ENCODE data around the gene PITHD1. TPM values are rescaled to one million over a fixed set of nuclear protein-coding genes. Genes with fewer than 3 reads are reported as not detected.
"Not testable (repeated sequence)": the region's sequence is repeated elsewhere in the genome, so short reads cannot be mapped to it uniquely, and the experiment has no call there.

Gene PITHD1
- total RNA-seq, 1 donor from 2014 or later: 46.7 TPM

- peak; percentile 96 for DNase-seq (ENCODE audit: low spot score)
Observed at GRCh38 chr1:23825076-23825761, 47.0 kb downstream of the PITHD1 start, which contains the start of gene HMGCL. TSS of gene HMGCL (minus strand) at chr1:23825429. CDS start at chr1:23825415, 14 bp downstream.

DNA sequence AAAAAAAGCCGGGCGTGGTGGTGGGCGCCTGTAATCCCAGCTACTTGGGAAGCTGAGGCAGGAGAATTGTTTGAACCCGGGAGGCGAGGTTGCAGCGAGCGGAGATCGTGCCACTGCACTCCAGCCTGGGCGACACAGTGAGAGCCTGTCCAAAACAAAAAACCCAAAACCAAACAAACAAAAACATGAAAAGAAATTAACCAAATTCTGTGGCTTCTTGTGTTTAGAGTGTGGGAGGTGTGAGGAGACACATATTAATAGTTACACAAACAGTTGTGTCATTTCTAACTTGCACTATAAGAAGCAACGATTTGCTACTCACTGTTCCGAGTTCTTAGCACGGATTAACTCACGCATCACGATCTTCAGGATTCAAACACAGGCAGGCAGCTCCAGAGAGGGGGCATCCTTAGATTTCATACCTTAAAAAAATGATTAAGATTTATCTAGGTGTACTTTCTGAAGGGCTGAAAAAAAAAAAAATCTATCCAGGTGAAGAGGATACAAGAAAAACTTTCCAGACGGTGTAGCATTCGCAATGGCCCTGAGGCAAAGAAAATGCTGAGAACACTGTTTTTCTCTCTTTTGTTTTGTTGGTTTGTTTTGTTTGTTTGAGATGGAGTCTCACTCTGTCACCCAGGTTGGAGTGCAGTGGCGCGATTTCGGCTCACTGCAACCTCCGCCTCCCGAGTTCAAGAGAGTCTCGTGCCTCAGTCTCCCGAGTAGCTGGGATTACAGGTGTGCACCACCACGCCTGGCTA lies 47.7 kb downstream of the PITHD1 start:
- DNase-seq (ENCODE audit: low spot score): no peak

DNA sequence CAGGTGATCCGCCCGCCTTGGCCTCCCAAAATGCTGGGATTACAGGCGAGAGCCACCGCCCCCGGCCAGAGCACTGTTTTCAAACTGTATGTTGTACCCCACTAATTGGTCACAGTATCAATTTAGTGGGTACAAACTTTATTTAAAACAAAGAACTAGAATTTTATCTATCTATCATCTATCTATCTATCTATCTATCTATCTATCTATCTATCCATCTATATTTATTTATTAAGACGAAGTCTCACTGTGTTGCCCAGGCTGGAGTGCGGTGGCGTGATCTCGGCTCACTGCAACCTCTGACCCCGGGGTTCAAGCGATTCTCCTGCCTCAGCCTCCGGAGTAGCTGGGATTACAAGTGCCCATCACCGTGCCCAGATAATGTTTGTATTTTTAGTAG lies 48.4 kb downstream of the PITHD1 start:
- not testable (repeated sequence) for DNase-seq (ENCODE audit: low spot score)

- DNase-seq (ENCODE audit: low spot score): no peak
Observed at GRCh38 chr1:23827717-23828116, 49.5 kb downstream of the PITHD1 start.

- DNase-seq (ENCODE audit: low spot score): not testable (repeated sequence)
Observed at GRCh38 chr1:23834156-23834555, 55.9 kb downstream of the PITHD1 start.

DNA sequence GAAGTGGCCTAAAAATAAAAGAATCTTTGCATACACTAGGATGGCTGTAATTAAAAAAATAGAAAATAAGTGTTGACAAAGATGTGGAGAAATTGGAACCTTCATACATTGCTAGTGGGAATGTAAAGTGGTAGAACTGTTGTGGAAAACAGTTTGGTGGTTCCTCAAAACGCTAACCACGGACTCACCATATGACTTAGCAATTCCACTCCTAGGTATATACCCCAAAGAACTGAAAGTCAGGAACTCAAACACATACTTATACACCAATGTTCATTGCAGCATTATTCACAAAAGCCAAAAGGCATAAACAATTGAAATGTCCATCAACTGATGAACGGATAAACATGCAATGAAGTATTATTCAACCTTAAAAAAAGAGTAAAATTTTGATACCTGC lies 57.8 kb downstream of the PITHD1 start:
- DNase-seq (ENCODE audit: low spot score): no peak

Other genes with a start within 250 kb of the PITHD1 start
- gene E2F2, start 247.2 kb upstream of the PITHD1 start, total RNA-seq (ENCODE audit: insufficient read depth, low replicate concordance): 5.1 TPM
- 151 TPM for gene ID3, start 218.9 kb upstream of the PITHD1 start, total RNA-seq (ENCODE audit: insufficient read depth, low replicate concordance)
- 1,023 TPM for gene RPL11, start 86.6 kb upstream of the PITHD1 start, total RNA-seq (ENCODE audit: insufficient read depth, low replicate concordance)
- gene ELOA, start 34.9 kb upstream of the PITHD1 start, total RNA-seq (ENCODE audit: insufficient read depth, low replicate concordance): 21.2 TPM
- gene LYPLA2, start 12.7 kb downstream of the PITHD1 start, total RNA-seq (ENCODE audit: insufficient read depth, low replicate concordance): 26.2 TPM
- gene GALE, start 22.3 kb downstream of the PITHD1 start, total RNA-seq (ENCODE audit: insufficient read depth, low replicate concordance): 16.6 TPM
- 57.8 TPM for gene HMGCL, start 47.0 kb downstream of the PITHD1 start, total RNA-seq (ENCODE audit: insufficient read depth, low replicate concordance)
- gene FUCA1, start 89.9 kb downstream of the PITHD1 start, total RNA-seq (ENCODE audit: insufficient read depth, low replicate concordance): 20.5 TPM
- gene CNR2, start 134.9 kb downstream of the PITHD1 start, total RNA-seq (ENCODE audit: insufficient read depth, low replicate concordance): under 0.01 TPM
- 119 TPM for gene PNRC2, start 181.4 kb downstream of the PITHD1 start, total RNA-seq (ENCODE audit: insufficient read depth, low replicate concordance)
- gene SRSF10, start 201.9 kb downstream of the PITHD1 start, total RNA-seq (ENCODE audit: insufficient read depth, low replicate concordance): 73.9 TPM

Measured in umbilical cord (tissue), 2 donors.